Ascending aorta (tissue), 2 donors: Measurements from ENCODE around the gene RAP2A. TPM values are rescaled to one million over a fixed set of nuclear protein-coding genes. Genes with fewer than 3 reads are reported as not detected.

ENCODE experiments used
- DNase-seq, 2 donors: peaks; one replicate each; pipeline ENCODE4 v3.0.0-alpha.2; 2019; ENCODE audit warnings: low spot score in 2 of 2
- H3K27ac ChIP-seq, 2 donors: fragments of 200-600 bp; sonication (generic); one replicate each; pipeline ENCODE4 v1.5.1; 2016 to 2017; ENCODE audit warnings: mild to moderate bottlenecking in 1 of 2
- H3K27me3 ChIP-seq: fragments of 200-600 bp; sonication (generic); one replicate; pipeline ENCODE4 v1.5.1; 2017
- H3K36me3 ChIP-seq, 2 donors: fragments of 200-600 bp; sonication (generic); one replicate each; pipeline ENCODE4 v1.5.1; 2016
- H3K4me1 ChIP-seq, 2 donors: fragments of 200-600 bp; sonication (generic); one replicate each; pipeline ENCODE4 v1.5.1; 2016 to 2017; ENCODE audit warnings: mild to moderate bottlenecking in 1 of 2
- H3K4me3 ChIP-seq, 2 donors: fragments of 200-600 bp; sonication (generic); one replicate each; pipeline ENCODE4 v1.5.1; 2016 to 2017; ENCODE audit warnings: mild to moderate bottlenecking in 1 of 2
- H3K9me3 ChIP-seq, 2 donors: fragments of 200-600 bp; sonication (generic); one replicate each; pipeline ENCODE4 v1.5.1; 2016
- CTCF ChIP-seq, 3 experiments: fragments of 200-600 bp in 2 of 3; fragments of 450-650 bp in 1 of 3; sonication (generic) in 2 of 3; IDR thresholded peaks; one replicate each; pipeline ENCODE4 v1.5.1; 2016 to 2019; ENCODE audit warnings: antibody characterized with exemption in 3 of 3, mild to moderate bottlenecking in 1 of 3, moderate library complexity in 1 of 3
- intact Hi-C: fragments of 100-400 bp; cut with DNase I; formaldehyde crosslinking; loops from one replicate; pipeline ENCODE4 v1.15.1; 2023
- total RNA-seq: library from RNA; depleted of rRNA; stranded (reverse); fragments of >200 nt; gene quantifications from one replicate; pipeline ENCODE4 v1.1.0, GENCODE V29; 2016

RAP2A gene
- total RNA-seq, 1 donor from 2014 or later, result 37.1 TPM

- H3K9me3 ChIP-seq, result no peaks in the 10 kb centered on the region
- H3K4me1 ChIP-seq, result peaks cover 0 to 4% of the 10 kb centered on the region in 2 donors
- intact Hi-C loops, result loop anchor here (5.0 to 10.0 kb wide), 5 partner anchors 175 to 1772 kb away; partner anchors contain the start of genes STK24 and UBAC2
- H3K4me3 ChIP-seq, result no peak overlapping the region
- no peak for DNase-seq
- no peaks in the 10 kb centered on the region for H3K36me3 ChIP-seq
- H3K27ac ChIP-seq, result no peak overlapping the region
- H3K27me3 ChIP-seq, result no peaks in the 10 kb centered on the region
- TF ChIP-seq CTCF (IDR thresholded peaks at IDR 0.05), result no peak
Measured at GRCh38 chr13:97430296-97430695, 3.7 kb upstream of the RAP2A start.

- Histone ChIP-seq H3K27me3 (no peaks in the 10 kb centered on the region), H3K4me1 (peaks cover 0 to 7% of the 10 kb centered on the region in 2 donors), H3K27ac (no peak overlapping the region), H3K9me3 (no peaks in the 10 kb centered on the region), H3K4me3 (no peak overlapping the region), H3K36me3 (no peaks in the 10 kb centered on the region)
- DNase-seq, result no peak
- no peak for TF ChIP-seq CTCF (IDR thresholded peaks at IDR 0.05)
- intact Hi-C loops, result loop anchor here (5.0 to 10.0 kb wide), 5 partner anchors 176 to 1771 kb away; partner anchors contain the start of genes STK24 and UBAC2
Measured at GRCh38 chr13:97431171-97431764, 2.7 kb upstream of the RAP2A start.

GRCh38 chr13:97432232-97432916 is 1.6 kb upstream of the RAP2A start:
- no peaks in the 10 kb centered on the region for H3K36me3 ChIP-seq
- intact Hi-C loops, result loop anchor here (2.0 to 10.0 kb wide), 10 partner anchors 178 to 1770 kb away; partner anchors contain the start of genes DNAJC3, MBNL2, STK24 and UBAC2
- TF ChIP-seq CTCF (IDR thresholded peaks at IDR 0.05), result no peak
- H3K9me3 ChIP-seq, result no peaks in the 10 kb centered on the region
- peaks cover 0 to 11% of the 10 kb centered on the region in 2 donors for H3K4me1 ChIP-seq
- H3K27me3 ChIP-seq, result no peaks in the 10 kb centered on the region
- H3K27ac ChIP-seq, result peak overlapping the region; percentile 75 to 100
- no peak for DNase-seq
- H3K4me3 ChIP-seq, result peak overlapping the region; percentile 69 to 74

GRCh38 chr13:97432917-97433726 is 847 bp upstream of the RAP2A start:
- peak; percentile 99 for DNase-seq
- no peaks in the 10 kb centered on the region for H3K27me3 ChIP-seq
- peak overlapping the region; percentile 87 to 97 for H3K4me3 ChIP-seq
- H3K9me3 ChIP-seq, result no peaks in the 10 kb centered on the region
- no peaks in the 10 kb centered on the region for H3K36me3 ChIP-seq
- intact Hi-C loops, result loop anchor here (2.0 to 10.0 kb wide), 10 partner anchors 178 to 1769 kb away; partner anchors contain the start of genes DNAJC3, MBNL2, STK24 and UBAC2
- TF ChIP-seq CTCF (IDR thresholded peaks at IDR 0.05), result no peak
- peak overlapping the region; percentile 100 for H3K27ac ChIP-seq
- peaks cover 0 to 15% of the 10 kb centered on the region in 2 donors for H3K4me1 ChIP-seq

- no peak for TF ChIP-seq CTCF (IDR thresholded peaks at IDR 0.05)
- intact Hi-C loops, result loop anchor here (2.0 to 10.0 kb wide), 6 partner anchors 180 to 1768 kb away; partner anchors contain the start of genes STK24 and UBAC2
- peak; percentile 9 to 73 for DNase-seq
- H3K36me3 ChIP-seq, result no peaks in the 10 kb centered on the region
- H3K9me3 ChIP-seq, result no peaks in the 10 kb centered on the region
- H3K4me3 ChIP-seq, result peak overlapping the region; percentile 62 to 97
- H3K4me1 ChIP-seq, result peaks cover 0 to 15% of the 10 kb centered on the region in 2 donors
- no peaks in the 10 kb centered on the region for H3K27me3 ChIP-seq
- H3K27ac ChIP-seq, result peak overlapping the region; percentile 74 to 75
Measured at GRCh38 chr13:97434397-97435201, 630 bp downstream of the RAP2A start.
